Upper lobe of right lung (tissue), 1 donor: ENCODE measurements around the gene ARID3A. TPM values are rescaled to one million over a fixed set of nuclear protein-coding genes. Genes with fewer than 3 reads are reported as not detected.

ENCODE experiments used
- ATAC-seq: fragments of 200-7000 bp; cut with Tn5 transposase; one replicate; pipeline ENCODE4 v1.9.1; 2020; ENCODE audit warnings: mild to moderate bottlenecking, moderate library complexity
- DNase-seq: peaks from one replicate; pipeline ENCODE4 v3.0.0-alpha.2; 2020
- H3K27ac ChIP-seq: fragments of 200-600 bp; one replicate; pipeline ENCODE4 v1.8.0; 2022
- H3K27me3 ChIP-seq: fragments of 200-600 bp; one replicate; pipeline ENCODE4 v1.8.0; 2022; ENCODE audit warnings: mild to moderate bottlenecking
- H3K36me3 ChIP-seq: fragments of 200-600 bp; one replicate; pipeline ENCODE4 v1.8.0; 2022
- H3K4me1 ChIP-seq: fragments of 200-600 bp; one replicate; pipeline ENCODE4 v1.8.0; 2022
- H3K4me3 ChIP-seq: fragments of 200-600 bp; one replicate; pipeline ENCODE4 v1.8.0; 2022; ENCODE audit warnings: mild to moderate bottlenecking
- H3K9me3 ChIP-seq: fragments of 200-600 bp; one replicate; pipeline ENCODE4 v1.8.0; 2022
- CTCF ChIP-seq: fragments of 200-600 bp; IDR thresholded peaks from one replicate; pipeline ENCODE4 v1.8.0; 2022; ENCODE audit warnings: antibody characterized with exemption
- intact Hi-C: fragments of 100-400 bp; cut with DNase I; formaldehyde crosslinking; loops from one replicate; pipeline ENCODE4 v1.11.0; 2022
- total RNA-seq: library from RNA; stranded (reverse); fragmentation: NEBNext Ultra II Directional; extraction: Animal tissue kit (Norgen Biotek cat#: 25700); gene quantifications from one replicate; pipeline ENCODE4 v1.2.1, GENCODE V29; 2021
- donor health status: DM: no; HTN: yes; CAD: no; lungs with severe emphysema.

The ARID3A gene
- total RNA-seq, 1 donor from 2014 or later = 16.1 TPM

GRCh38 chr19:1016647-1017114 lies 90.8 kb downstream of the ARID3A start:
- peak overlapping the region; percentile 55 for H3K27ac ChIP-seq
- peaks cover 42% of the 10 kb centered on the region for H3K4me1 ChIP-seq
- H3K4me3 ChIP-seq = no peak overlapping the region
- DNase-seq (no peak), ATAC-seq (no peak)
- H3K36me3 ChIP-seq = peaks cover 27% of the 10 kb centered on the region
- H3K9me3 ChIP-seq = no peaks in the 10 kb centered on the region
- H3K27me3 ChIP-seq = no peaks in the 10 kb centered on the region
- intact Hi-C loops = no loop called here
- no peak for TF ChIP-seq CTCF

GRCh38 chr19:1017115-1017905 lies 91.5 kb downstream of the ARID3A start:
- Histone ChIP-seq H3K36me3 (peaks cover 21% of the 10 kb centered on the region), H3K9me3 (no peaks in the 10 kb centered on the region), H3K27ac (peak overlapping the region; percentile 55), H3K4me3 (no peak overlapping the region), H3K4me1 (peaks cover 48% of the 10 kb centered on the region), H3K27me3 (no peaks in the 10 kb centered on the region)
- no peak for TF ChIP-seq CTCF
- ATAC-seq (no peak), DNase-seq (no peak)
- intact Hi-C loops = no loop called here

DNA sequence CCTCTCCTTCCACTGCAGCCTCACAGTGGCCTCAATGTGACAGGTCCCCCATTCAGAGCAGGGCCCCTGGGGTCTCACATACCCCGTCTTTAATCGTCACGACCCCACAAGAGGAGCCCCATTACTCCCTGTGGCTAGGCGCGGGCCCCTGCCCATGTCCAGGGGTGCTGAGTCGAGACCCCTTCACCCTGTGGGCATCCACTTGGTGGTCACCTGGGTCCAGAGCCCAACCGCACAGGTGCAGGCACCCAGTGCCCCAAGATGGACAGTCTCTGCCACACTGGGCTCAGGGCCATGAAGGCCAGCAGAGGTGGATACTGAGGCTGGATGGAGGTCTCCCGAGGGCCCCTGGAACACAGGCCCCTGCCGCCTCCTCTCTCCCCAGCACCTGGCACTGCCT lies 92.1 kb downstream of the ARID3A start:
- no peak for TF ChIP-seq CTCF
- H3K27me3 ChIP-seq = no peaks in the 10 kb centered on the region
- H3K27ac ChIP-seq = peak overlapping the region; percentile 55
- ATAC-seq (no peak), DNase-seq (no peak)
- intact Hi-C loops = no loop called here
- no peak overlapping the region for H3K4me3 ChIP-seq
- no peaks in the 10 kb centered on the region for H3K9me3 ChIP-seq
- peaks cover 52% of the 10 kb centered on the region for H3K4me1 ChIP-seq
- H3K36me3 ChIP-seq = peaks cover 15% of the 10 kb centered on the region

- peaks cover 56% of the 10 kb centered on the region for H3K4me1 ChIP-seq
- no peak overlapping the region for H3K27ac ChIP-seq
- intact Hi-C loops = no loop called here
- DNase-seq (no peak), ATAC-seq (no peak)
- no peaks in the 10 kb centered on the region for H3K27me3 ChIP-seq
- peaks cover 10% of the 10 kb centered on the region for H3K36me3 ChIP-seq
- TF ChIP-seq CTCF = no peak
- H3K9me3 ChIP-seq = no peaks in the 10 kb centered on the region
- no peak overlapping the region for H3K4me3 ChIP-seq
These were observed 92.6 kb downstream of the ARID3A start for GRCh38 chr19:1018393-1018792.

DNA sequence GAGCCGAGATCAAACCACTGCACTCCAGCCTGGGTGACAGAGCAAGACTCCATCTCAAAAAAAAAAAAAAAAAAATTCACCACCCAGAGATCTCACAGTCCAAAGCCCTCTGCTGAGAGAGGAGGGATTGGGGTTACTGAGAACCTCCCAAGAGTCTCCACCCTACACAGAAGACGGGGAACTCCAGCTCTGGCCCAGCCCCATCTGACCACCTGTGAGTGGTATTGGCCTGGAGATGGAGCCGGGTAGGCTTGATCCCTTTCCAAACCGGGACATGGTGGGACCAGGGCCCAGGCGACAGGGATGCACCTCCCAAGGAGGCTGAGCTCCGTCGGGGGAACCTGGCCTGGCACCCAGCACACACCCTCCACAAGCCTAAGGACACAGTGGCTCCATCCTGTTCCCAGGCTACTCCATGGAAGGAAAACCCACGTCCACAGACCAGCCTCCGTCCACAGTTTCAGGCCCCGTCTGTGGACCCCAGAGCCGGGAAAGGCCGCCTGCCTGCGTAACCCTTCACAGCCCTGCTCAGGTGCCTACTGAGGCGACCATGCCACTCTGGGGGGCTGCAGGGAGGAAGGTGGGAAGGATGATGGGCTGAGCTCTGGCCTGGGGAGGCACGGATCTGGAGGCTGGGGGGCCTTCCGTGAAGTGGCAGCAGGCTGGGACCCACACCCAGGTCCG lies 93.2 kb downstream of the ARID3A start:
- Histone ChIP-seq H3K9me3 (no peaks in the 10 kb centered on the region), H3K4me3 (peak overlapping the region; percentile 79), H3K4me1 (peaks cover 56% of the 10 kb centered on the region), H3K27ac (no peak overlapping the region), H3K27me3 (no peaks in the 10 kb centered on the region), H3K36me3 (peaks cover 3% of the 10 kb centered on the region)
- intact Hi-C loops = no loop called here
- no peak for TF ChIP-seq CTCF
- ATAC-seq = no peak
- no peak for DNase-seq
